HepG2 (cell line): ENCODE data around the gene FANCG. TPM values are rescaled to one million over a fixed set of nuclear protein-coding genes. Genes with fewer than 3 reads are reported as not detected.
A peak's percentile ranks its signal among the peaks of the same experiment; 100 is the strongest.

Experiments
- ATF3 ChIP-seq: sonication (generic); formaldehyde crosslinking; IDR thresholded peaks from 2 replicates; pipeline ENCODE4 v1.4.0; 2020; ENCODE audit warnings: missing genetic modification reagents
- ATM ChIP-seq: fragments of 450-650 bp; IDR thresholded peaks from 2 replicates; pipeline ENCODE4 v1.7.1; 2017; ENCODE audit warnings: mild to moderate bottlenecking, borderline replicate concordance
- CHCHD3 ChIP-seq: sonication (generic); formaldehyde crosslinking; IDR thresholded peaks from 2 replicates; pipeline ENCODE4 v1.8.0; 2022; ENCODE audit warnings: mild to moderate bottlenecking, missing genetic modification reagents, moderate library complexity
- E2F1 ChIP-seq: sonication (generic); formaldehyde crosslinking; IDR thresholded peaks from 2 replicates; pipeline ENCODE4 v1.5.0; 2020; ENCODE audit warnings: missing genetic modification reagents
- FOXK1 ChIP-seq: sonication (generic); formaldehyde crosslinking; IDR thresholded peaks from 2 replicates; pipeline ENCODE4 v1.4.0; 2020; ENCODE audit warnings: low read depth, missing genetic modification reagents, borderline replicate concordance
- FOXO1 ChIP-seq: sonication (generic); formaldehyde crosslinking; IDR thresholded peaks from 2 replicates; pipeline ENCODE4 v1.4.0; 2020; ENCODE audit warnings: missing genetic modification reagents
- JUN ChIP-seq: sonication (generic); formaldehyde crosslinking; IDR thresholded peaks from 2 replicates; pipeline ENCODE4 v1.4.0; 2020; ENCODE audit warnings: mild to moderate bottlenecking, missing genetic modification reagents
- KLF12 ChIP-seq: sonication (generic); formaldehyde crosslinking; IDR thresholded peaks from 2 replicates; pipeline ENCODE4 v1.4.0; 2020; ENCODE audit warnings: missing genetic modification reagents, borderline replicate concordance
- LCORL ChIP-seq, 2 experiments: fragments of 450-650 bp in 1 of 2; sonication (generic) in 1 of 2; formaldehyde crosslinking in 1 of 2; IDR thresholded peaks; 2 replicates each; pipeline versions ENCODE4 v1.5.0 to v1.6.1; 2017 to 2020; ENCODE audit warnings: antibody characterized with exemption in 1 of 2, missing genetic modification reagents in 1 of 2
- MYC ChIP-seq: sonication (generic); formaldehyde crosslinking; IDR thresholded peaks from 2 replicates; pipeline ENCODE4 v1.9.0; 2021; ENCODE audit warnings: missing genetic modification reagents, borderline replicate concordance
- NFE2L2 ChIP-seq: fragments of 150-350 bp; IDR thresholded peaks from 2 replicates; pipeline ENCODE4 v1.6.1; 2014; ENCODE audit warnings: low read length
- PBX3 ChIP-seq: sonication (generic); formaldehyde crosslinking; IDR thresholded peaks from 2 replicates; pipeline ENCODE4 v1.8.1; 2023; ENCODE audit warnings: missing genetic modification reagents, inconsistent platforms, borderline replicate concordance
- PPARG ChIP-seq: conservative IDR thresholded peaks from 2 replicates; pipeline ENCODE4 v1.6.1; 2016; ENCODE audit warnings: missing biosample characterization, missing genetic modification reagents
- RNF2 ChIP-seq: fragments of 450-650 bp; conservative IDR thresholded peaks from 2 replicates; pipeline ENCODE4 v1.6.1; 2016; ENCODE audit warnings: low read depth
- STAT5B ChIP-seq: sonication (generic); formaldehyde crosslinking; IDR thresholded peaks from 2 replicates; pipeline ENCODE4 v1.4.0; 2020; ENCODE audit warnings: missing genetic modification reagents
- TBP ChIP-seq: sonication (generic); formaldehyde crosslinking; IDR thresholded peaks from 2 replicates; pipeline ENCODE4 v1.5.0; 2020; ENCODE audit warnings: missing genetic modification reagents
- TFDP2 ChIP-seq: sonication (generic); formaldehyde crosslinking; IDR thresholded peaks from 2 replicates; pipeline ENCODE4 v1.4.0; 2020; ENCODE audit warnings: missing genetic modification reagents
- ZBTB21 ChIP-seq: sonication (generic); formaldehyde crosslinking; IDR thresholded peaks from 2 replicates; pipeline ENCODE4 v1.4.0; 2020; ENCODE audit warnings: missing genetic modification reagents
- ZMAT5 ChIP-seq: sonication (generic); formaldehyde crosslinking; IDR thresholded peaks from 2 replicates; pipeline ENCODE4 v1.5.0; 2020; ENCODE audit warnings: mild to moderate bottlenecking, low read depth, missing genetic modification reagents, borderline replicate concordance
- ZNF225 ChIP-seq: sonication (generic); formaldehyde crosslinking; IDR thresholded peaks from 2 replicates; pipeline ENCODE4 v1.4.0; 2020; ENCODE audit warnings: mild to moderate bottlenecking, missing genetic modification reagents
- ZNF260 ChIP-seq: sonication (generic); formaldehyde crosslinking; IDR thresholded peaks from 2 replicates; pipeline ENCODE4 v1.4.0; 2020; ENCODE audit warnings: missing genetic modification reagents, low read depth, mild to moderate bottlenecking, borderline replicate concordance
- ZNF33A ChIP-seq: sonication (generic); formaldehyde crosslinking; IDR thresholded peaks from 2 replicates; pipeline ENCODE4 v1.5.1; 2020; ENCODE audit warnings: missing genetic modification reagents, mild to moderate bottlenecking, moderate library complexity, borderline replicate concordance
- ZNF580 ChIP-seq: IDR thresholded peaks from 2 replicates; pipeline ENCODE4 v1.6.1; 2016; ENCODE audit warnings: low read depth, borderline replicate concordance
- ZNF720 ChIP-seq: sonication (generic); formaldehyde crosslinking; IDR thresholded peaks from 2 replicates; pipeline ENCODE4 v1.4.0; 2020; ENCODE audit warnings: missing genetic modification reagents
- polyA plus RNA-seq, 8 experiments: library from polyadenylated mRNA; depleted of rRNA in 3 of 8; stranded (reverse) in 7 of 8; unstranded in 1 of 8; fragments of >200 nt; fragmentation: Illumina TruSeq in 4 of 8; extraction: Trizol in 4 of 8; gene quantifications; 2 replicates each; pipeline versions ENCODE4 v1.2.1 to v1.2.3, GENCODE V29; 2011 to 2016; ENCODE audit warnings: low read depth in 4 of 8, missing spikeins in 1 of 8, mixed read lengths in 1 of 8; ENCODE audit not compliant: insufficient read depth in 1 of 8
- total RNA-seq, 5 experiments: library from RNA; depleted of rRNA; stranded (reverse); fragments of >200 nt; fragmentation: Illumina TruSeq; extraction: Trizol; gene quantifications; 2 replicates each; pipeline ENCODE4 v1.2.3, GENCODE V29; 2016; ENCODE audit warnings: low read depth in 1 of 5

Gene FANCG
- total and polyA plus RNA-seq, 2 of the 13 experiments (the other 11 are each of a cell fraction or from before 2014, with no cell fraction given), result 14.4 to 45.1 TPM

- peak; percentile 91 for TF ChIP-seq TFDP2 (CRISPR knock-in tag)
- TF ChIP-seq MYC, result peak; percentile 90
- TF ChIP-seq FOXK1 (CRISPR knock-in tag), result peak; percentile 82; the same call in 1 of the 2 replicates
- 0 out of 2 replicates have a peak, but pooled peaks have one; percentile 30 for TF ChIP-seq TBP (CRISPR knock-in tag)
- peak; percentile 28; the same call in 1 of the 2 replicates for TF ChIP-seq ZBTB21 (CRISPR knock-in tag)
- TF ChIP-seq ZNF260, result no peak
- peak; percentile 61; the same call in 1 of the 2 replicates for TF ChIP-seq KLF12
- TF ChIP-seq ATF3, result peak; percentile 54; the same call in 1 of the 2 replicates
- peak; percentile 69; the same call in 1 of the 2 replicates for TF ChIP-seq E2F1 (CRISPR knock-in tag)
- TF ChIP-seq NFE2L2, result no peak
- TF ChIP-seq ZNF33A (CRISPR knock-in tag), result no peak
- peak; percentile 68; the same call in 1 of the 2 replicates for TF ChIP-seq ZNF580 (CRISPR knock-in tag)
- TF ChIP-seq ZNF225, result no peak
- TF ChIP-seq PPARG (CRISPR knock-in tag), result peak; percentile 64
- no peak for TF ChIP-seq PBX3 (CRISPR knock-in tag)
- no peak for TF ChIP-seq ZNF720 (CRISPR knock-in tag)
- TF ChIP-seq ZMAT5 (CRISPR knock-in tag), result no peak
- TF ChIP-seq STAT5B (CRISPR knock-in tag), result peak; percentile 70; the same call in 1 of the 2 replicates
- no peak for TF ChIP-seq ATM
- no peak for TF ChIP-seq LCORL (IDR thresholded peaks at IDR 0.05)
- peak; percentile 83 for TF ChIP-seq LCORL (CRISPR knock-in tag; IDR thresholded peaks at IDR 0.05)
- TF ChIP-seq JUN, result no peak
- TF ChIP-seq FOXO1 (CRISPR knock-in tag), result peak; percentile 67
- 0 out of 2 replicates have a peak, but pooled peaks have one; percentile 41 for TF ChIP-seq RNF2
- no peak for TF ChIP-seq CHCHD3
These were observed 23.3 kb upstream of the FANCG start, which contains the start of gene STOML2 (continued) for GRCh38 chr9:35102769-35103659.
